ENCODE data around the gene MAFG.

Gene MAFG

GRCh38 chr17:81935709-81936084 is 8.2 kb upstream of the MAFG start:
- DNase-seq = no peak

DNA sequence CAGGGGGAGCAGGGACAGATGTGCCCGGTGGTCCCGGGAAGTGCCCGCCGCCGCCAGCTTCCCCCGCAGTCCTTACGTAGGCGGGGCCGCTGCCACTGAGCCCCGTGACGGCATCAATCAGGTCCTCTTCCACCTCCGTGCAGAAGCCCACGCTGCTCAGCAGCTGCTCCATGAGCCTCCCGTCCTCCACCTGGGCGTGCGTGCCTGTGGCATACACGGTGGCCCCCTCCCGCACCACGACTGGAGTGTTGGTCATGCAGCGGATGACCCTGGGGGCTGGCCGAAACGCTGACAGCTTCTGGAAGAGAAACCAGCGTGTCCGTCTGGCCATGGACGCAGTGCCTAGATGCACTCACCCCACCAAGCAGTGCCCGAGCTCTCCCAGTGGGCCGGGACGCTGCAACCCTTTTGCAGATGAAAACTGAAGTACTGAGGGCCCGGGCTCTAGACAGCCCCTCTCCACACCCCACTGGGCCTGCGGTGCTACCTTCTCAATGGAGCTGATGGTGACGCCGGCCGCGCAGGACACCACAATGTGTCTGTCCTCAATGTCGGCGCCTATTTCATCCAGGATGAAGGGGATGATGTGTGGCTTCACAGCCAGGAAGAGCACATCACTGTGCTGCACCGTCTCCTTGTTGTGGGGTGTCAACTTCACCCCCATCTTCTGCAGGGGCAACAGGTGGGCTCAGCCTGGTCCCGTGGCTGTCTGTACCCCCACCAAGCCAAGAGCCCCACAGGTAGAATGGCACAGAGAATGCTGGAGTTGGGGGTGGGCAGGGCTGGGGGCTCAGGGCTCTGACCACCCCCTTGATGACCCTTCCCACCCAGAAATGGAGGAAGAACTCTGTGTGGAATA is 7.5 kb upstream of the MAFG start:
- DNase-seq = no peak

DNA sequence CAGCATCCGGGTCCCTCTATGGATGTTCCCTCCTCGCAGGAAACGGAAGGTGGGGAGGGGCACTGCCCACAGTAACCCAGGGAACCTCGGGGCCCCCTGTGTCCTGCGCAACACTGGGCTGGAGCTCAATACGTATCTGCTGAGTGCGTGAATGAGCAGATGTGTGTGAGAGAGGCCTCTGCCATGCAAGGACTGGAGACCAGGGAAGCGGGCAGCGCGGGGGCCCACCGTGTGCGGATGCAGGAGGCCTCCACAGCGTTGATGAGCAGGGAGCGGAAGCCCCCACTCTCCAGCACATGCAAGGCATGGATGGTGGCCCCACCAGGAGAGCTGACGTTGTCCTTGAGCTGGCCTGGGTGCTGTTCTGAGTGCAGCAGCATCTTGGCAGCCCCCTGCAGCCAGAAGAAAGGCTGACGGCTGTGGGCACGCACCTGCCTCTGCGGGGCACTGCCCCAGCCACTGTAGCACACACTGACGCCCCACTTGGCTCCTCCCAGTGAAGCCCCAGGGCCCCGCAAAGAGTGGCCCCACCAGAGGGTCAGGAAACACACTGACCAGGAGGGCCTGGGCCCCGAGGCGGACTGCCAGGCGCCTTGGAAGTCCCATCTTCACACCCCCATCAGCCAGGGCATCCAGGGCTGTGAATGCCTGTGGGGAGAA is 6.7 kb upstream of the MAFG start:
- DNase-seq = no peak

- DNase-seq = no peak
Observed at GRCh38 chr17:81933178-81933699, 5.7 kb upstream of the MAFG start.

DNA sequence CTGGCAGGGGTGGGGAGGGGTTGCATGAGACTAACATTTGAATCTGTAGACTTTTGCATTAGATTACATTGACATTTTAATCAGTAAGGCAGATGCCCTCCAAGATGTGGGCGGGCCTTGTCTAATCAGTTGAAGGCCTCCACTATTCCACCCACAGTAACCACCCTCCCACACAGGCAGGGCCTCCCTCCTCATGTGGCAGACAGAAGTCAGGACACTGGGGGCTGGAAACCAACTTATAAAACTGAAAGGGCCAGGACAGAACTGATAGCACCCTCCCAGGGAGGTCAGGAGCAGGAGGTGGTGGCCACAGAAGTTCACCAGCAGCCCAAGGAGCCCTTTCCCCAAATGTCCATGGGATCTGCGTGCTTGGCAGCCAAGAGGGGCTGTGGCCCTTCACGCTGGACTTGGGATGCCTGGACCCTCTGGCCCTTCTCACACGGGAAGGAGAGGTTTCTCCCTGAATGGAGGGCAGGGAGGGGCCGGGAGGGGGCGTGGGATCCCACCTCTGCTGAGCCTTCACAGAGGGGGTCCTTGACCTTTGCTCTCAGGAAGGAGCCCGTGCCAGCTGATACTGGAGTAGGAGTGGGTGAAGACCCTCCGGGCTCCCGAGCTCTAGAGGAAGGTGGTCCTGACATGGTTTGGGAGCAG is 4.9 kb upstream of the MAFG start:
- DNase-seq = no peak

GRCh38 chr17:81931557-81932332 is 4.2 kb upstream of the MAFG start:
- no peak for DNase-seq

DNA sequence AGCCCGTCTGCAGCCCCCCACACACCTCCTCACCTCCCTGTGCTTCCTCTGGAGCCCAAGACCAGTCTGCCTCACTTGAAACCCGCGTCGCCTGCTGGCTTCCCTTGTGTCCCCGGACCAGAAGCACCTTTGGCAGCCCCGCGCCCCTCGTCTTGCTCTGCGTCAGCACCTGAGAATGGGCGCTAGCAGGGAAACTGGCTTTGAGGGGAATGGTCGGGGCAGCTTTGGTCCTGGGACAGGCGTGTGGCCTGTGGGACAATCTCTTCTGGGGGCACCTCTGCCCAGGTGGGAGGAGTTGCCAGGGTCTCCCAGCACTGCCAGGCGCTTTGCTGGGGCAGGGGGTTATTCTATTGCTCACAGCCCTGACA is 3.6 kb upstream of the MAFG start:
- no peak for DNase-seq

DNA sequence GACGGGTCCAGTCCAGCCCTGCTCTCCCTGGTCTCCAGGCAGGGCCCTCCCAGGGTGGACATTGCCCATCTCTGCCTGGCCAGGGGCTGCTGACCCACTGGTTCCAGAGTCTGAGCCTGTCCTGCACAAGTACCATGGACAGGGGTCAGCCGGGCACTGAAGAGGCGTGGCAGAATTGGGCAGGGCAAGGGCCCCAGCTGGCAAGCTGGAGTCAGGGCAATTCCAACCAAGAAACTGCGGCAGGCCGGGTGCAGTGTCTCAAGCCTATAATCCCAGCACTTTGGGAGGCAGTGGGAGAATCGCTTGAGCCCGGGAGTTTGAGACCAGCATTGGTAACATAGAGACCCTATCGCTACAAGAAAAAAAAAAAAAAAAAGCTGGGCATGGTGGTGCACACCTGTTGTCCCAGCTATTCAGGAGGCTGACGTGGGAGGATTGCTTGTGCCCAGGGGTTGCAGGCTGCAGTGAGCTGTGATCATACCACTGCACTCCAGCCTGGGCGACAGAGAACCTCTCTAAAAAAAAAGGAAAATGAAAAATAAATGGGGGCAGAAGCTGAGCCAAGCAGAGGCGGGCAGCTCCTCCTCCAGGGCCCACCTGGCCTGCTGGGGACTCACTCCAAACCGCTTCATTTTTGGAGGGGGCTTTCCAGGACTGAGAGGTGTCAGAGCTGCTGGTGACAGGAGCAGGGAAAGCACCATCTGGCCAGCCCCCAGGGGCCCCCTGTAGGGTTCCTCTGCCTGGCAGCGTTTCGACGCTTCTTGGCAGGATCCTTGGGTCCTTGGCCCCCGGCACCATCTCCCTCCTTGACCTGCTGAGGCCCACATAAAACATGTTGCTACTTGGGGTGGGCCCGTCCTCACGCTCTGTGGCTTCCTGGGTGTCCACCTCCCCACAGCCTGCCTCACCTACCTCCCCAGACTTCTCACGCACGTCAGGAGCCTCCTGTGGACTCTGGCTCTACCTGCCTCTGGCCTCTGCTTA is 2.9 kb upstream of the MAFG start:
- no peak for DNase-seq

- DNase-seq = no peak
Observed at GRCh38 chr17:81929253-81930141, 2.0 kb upstream of the MAFG start.

DNA sequence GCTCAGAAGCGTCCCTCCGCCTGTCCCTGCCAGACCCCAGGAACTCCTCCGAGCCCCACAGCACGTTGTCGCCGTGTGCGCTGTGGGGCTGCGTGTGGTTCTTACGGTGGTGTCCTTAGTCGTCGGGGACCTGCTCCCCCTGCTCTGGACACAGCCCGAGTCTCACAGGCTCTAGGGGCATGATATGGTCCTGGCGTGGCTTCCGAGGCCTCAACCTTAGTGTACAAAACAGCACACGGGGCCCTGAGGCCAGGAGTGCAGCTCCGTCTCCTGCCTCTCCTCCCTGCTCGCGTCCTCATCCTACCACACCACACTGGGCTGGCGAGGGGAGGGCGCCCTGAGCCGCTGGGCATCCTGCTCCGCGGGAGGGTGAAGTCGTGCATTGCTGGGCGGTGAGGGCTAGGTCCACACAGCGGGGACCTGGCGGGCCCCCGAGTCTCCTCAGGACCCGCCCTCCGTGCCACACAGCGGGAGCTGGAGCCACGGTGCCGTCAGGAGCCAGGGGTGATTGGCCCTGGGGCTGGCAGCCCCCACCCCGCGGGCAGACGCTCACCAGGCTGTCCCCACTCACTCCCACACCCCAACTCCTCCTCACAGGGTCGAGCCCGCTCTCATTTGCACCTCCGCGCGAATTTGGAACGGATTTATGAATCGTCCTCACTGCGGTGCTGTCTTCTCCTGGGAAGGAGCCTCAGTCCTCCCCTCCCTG is 1.2 kb upstream of the MAFG start:
- peak in 1 of 2 experiments; percentile 38 for DNase-seq

DNA sequence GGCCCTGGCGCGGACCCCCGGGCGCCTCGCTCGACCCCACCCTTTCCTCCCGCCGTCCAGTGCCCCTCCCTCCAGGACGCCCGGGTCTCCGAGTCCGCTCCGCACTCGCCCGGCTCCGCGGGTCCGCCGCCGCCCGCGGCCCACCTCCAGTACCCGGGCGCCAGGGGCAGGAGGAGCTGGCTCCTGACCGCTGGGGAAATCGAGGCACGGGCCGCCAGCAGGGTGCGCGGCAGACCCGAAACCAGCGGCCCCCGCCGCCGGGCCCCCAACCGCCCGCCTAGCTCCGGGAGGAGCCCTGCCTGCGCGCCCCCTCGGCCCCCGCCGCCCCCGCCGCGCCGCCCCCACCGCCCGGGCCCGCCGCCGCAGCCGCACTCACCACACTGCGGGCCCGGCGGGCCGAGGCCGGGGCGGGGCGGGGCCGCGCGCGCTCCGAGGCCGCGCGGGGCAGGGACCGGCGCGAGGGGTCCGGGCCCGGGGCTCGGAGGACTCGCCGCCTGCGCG is 333 bp downstream of the MAFG start:
- DNase-seq = no peak

DNA sequence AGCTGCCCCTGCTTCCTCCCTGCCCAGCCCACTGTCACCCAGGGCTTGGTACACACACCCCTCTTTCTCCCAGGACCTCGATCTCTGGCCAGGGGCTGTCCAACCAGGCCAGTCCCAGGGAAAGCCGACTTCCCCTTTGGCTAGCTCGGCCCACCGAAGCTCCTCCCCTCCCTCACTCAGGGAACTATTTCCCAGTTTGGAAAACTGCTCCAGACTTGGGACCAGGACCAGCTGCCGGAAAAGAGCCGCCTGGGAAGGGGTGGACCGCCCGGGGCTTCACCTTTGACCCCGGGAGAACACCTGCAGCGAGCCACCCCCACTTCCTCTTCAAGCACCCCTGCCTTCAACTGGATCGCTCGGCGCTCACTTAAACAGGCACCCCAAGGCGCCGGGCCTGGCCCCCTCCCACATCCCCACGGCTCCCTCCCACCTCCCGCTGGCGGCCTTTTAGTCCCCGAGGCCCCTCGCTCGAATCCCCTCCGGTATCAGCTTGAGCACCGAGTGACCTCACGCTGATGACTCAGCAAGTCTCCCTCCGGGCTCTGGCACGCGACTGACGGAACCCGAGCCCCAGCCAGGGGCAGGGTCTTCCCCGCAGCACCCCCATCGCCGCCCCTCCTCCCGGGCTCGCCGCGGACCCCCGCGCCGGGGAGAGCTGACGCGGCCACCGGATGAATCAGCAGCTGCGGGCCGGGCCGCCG is 934 bp downstream of the MAFG start:
- peak; percentile 23 to 62 for DNase-seq

DNA sequence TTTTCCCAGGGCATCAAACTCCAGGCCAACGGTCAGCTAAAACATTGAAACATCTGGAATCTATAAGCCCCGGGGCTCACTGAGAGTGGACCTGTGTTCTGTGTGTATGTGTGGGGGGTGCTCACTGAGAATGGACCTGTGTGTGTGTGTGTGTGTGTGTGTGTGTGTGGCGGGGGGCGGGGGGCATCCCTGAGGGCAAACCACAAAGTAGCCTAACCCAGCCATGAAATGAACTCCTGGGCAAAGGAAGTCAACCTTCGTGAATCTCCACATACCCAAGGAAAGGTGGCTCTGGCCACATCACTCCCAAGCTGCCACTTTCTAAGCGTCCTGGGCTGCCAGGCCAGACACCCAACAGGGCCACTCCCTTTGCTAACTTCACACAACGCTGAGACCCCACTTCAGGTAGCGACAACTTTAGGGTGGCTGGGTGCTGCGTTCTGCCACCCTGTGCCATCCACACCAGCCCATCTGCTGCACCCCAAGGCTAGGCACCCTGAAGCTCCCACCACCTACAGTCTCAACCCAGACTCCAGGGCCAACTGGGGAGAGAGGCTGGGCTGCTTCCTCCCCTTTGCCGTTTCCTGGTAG is 1.6 kb downstream of the MAFG start:
- no peak for DNase-seq

- DNase-seq = no peak
Observed at GRCh38 chr17:81924557-81925532, 2.7 kb downstream of the MAFG start.

GRCh38 chr17:81923302-81924260 is 4.0 kb downstream of the MAFG start:
- DNase-seq = no peak

Data from NCI-H526 (cell line).